NCI-H526 treated with DMSO at 0.1 percent for 48 hours (cell line): ENCODE results near the gene NFIA.

Experiments
- DNase-seq: peaks from one replicate; lab custom pipeline; 2025; lab: John Stamatoyannopoulos, UW

Gene NFIA

GRCh38 chr1:61130338-61131000 is 48.1 kb downstream of the NFIA start:
- DNase-seq: no peak

GRCh38 chr1:61131248-61131647 is 48.9 kb downstream of the NFIA start:
- DNase-seq: no peak

- no peak for DNase-seq
Measured at GRCh38 chr1:61131716-61132115, 49.4 kb downstream of the NFIA start.

- DNase-seq: no peak
Measured at GRCh38 chr1:61132176-61132638, 49.8 kb downstream of the NFIA start.

- no peak for DNase-seq
Measured at GRCh38 chr1:61132645-61133334, 50.4 kb downstream of the NFIA start.

GRCh38 chr1:61133335-61134019 is 51.1 kb downstream of the NFIA start:
- no peak for DNase-seq

- no peak for DNase-seq
Measured at GRCh38 chr1:61135291-61135690, 52.9 kb downstream of the NFIA start.

GRCh38 chr1:61138305-61138704 is 55.9 kb downstream of the NFIA start:
- DNase-seq: no peak

- DNase-seq: no peak
Measured at GRCh38 chr1:61138921-61139774, 56.8 kb downstream of the NFIA start.

GRCh38 chr1:61139775-61140549 is 57.6 kb downstream of the NFIA start:
- DNase-seq: no peak

- no peak for DNase-seq
Measured at GRCh38 chr1:61140778-61141177, 58.4 kb downstream of the NFIA start.

- DNase-seq: no peak
Measured at GRCh38 chr1:61141288-61142042, 59.1 kb downstream of the NFIA start.

GRCh38 chr1:61142043-61142440 is 59.7 kb downstream of the NFIA start:
- DNase-seq: no peak

GRCh38 chr1:61142726-61143500 is 60.6 kb downstream of the NFIA start:
- no peak for DNase-seq

GRCh38 chr1:61143821-61144424 is 61.6 kb downstream of the NFIA start:
- no peak for DNase-seq

- DNase-seq: no peak
Measured at GRCh38 chr1:61149010-61149860, 66.9 kb downstream of the NFIA start.

- no peak for DNase-seq
Measured at GRCh38 chr1:61151565-61151964, 69.2 kb downstream of the NFIA start.

GRCh38 chr1:61152066-61152465 is 69.7 kb downstream of the NFIA start:
- no peak for DNase-seq
